HG03159 (cell line): ENCODE results near the gene MORC3.
"Not testable (repeated sequence)": the region's sequence is repeated elsewhere in the genome, so short reads cannot be mapped to it uniquely, and the experiment has no call there.

Experiments used
- ATAC-seq: cut with Tn5 transposase; IDR thresholded peaks from one replicate; pipeline ENCODE4 v1.9.1; 2021; ENCODE audit warnings: mild to moderate bottlenecking, moderate library complexity; ENCODE audit not compliant: unreplicated experiment

Gene MORC3

GRCh38 chr21:36323032-36323431 is 3.0 kb downstream of the MORC3 start:
- ATAC-seq: no peak

DNA sequence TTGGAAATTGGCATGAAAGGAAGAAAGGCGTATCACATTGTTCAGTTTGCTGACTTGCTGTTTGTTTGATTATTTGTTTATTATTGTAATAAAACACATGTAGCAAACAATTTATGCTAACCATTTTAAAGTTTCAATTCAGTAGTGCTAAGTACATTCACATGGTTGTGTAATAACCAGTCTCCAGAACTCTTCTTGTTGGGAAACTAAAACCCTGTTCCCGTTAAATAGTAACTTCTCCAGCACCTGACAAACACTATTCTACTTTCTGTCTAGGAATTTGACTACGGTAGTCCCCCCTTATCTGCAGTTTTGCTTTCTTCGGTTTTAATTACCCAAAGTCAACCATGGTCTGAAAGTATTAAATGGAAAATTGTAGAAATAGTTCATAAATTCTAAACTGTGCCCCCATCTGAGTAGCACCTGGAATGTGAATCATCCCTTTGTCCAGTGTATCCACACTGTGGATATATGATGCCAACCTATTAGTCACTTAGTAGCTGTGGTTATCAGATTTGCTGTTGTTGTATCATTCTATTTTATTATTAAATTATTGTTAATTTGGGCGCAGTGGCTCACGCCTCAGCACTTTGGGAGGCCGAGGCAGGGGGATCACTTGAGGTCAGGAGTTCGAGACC is 5.5 kb downstream of the MORC3 start:
- ATAC-seq: no peak

GRCh38 chr21:36330904-36331303 is 10.9 kb downstream of the MORC3 start:
- no peak for ATAC-seq

- no peak for ATAC-seq
These were observed 17.1 kb downstream of the MORC3 start for GRCh38 chr21:36337099-36337509.

- ATAC-seq: no peak
These were observed 19.0 kb downstream of the MORC3 start for GRCh38 chr21:36338975-36339374.

DNA sequence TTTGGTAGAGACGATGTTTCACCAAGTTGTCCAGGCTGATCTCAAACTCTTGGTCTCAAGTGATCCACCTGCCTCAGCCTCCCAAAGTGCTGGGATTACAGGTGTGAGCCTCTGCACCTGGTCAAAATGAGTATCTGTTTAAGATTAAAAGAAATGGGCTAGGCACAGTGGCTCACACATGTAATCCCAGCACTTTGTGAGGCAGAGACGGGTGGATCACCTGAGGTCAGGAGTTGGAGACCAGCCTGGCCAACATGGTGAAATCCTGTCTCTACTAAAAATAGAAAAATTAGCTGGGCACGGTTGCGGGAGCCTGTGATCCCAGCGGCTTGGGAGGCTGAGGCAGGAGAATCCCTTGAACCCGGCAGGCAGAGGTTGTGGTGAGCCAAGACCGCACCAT is 22.6 kb downstream of the MORC3 start:
- not testable (repeated sequence) for ATAC-seq

DNA sequence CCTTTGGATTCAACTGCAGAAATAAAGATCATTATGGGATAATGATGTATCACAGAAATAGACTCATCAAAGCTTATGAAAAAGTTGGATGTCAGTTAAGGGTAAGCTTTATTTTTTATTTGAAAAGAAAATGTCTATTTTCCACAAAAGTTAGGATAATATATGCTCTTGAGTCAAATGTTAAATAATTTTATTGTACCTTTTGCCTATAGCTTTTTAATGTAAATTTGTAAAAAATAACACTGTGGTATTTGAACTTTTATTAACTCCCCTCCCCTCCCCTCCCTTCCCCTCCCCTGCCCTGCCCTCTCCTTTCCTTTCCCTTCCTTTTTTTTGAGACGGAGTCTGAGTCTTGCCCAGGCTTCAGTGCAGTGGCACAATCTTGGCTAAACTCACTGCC is 24.9 kb downstream of the MORC3 start:
- ATAC-seq: no peak

GRCh38 chr21:36347278-36347961 is 27.4 kb downstream of the MORC3 start:
- ATAC-seq: no peak

- ATAC-seq: no peak
These were observed 27.9 kb downstream of the MORC3 start for GRCh38 chr21:36347962-36348328.

DNA sequence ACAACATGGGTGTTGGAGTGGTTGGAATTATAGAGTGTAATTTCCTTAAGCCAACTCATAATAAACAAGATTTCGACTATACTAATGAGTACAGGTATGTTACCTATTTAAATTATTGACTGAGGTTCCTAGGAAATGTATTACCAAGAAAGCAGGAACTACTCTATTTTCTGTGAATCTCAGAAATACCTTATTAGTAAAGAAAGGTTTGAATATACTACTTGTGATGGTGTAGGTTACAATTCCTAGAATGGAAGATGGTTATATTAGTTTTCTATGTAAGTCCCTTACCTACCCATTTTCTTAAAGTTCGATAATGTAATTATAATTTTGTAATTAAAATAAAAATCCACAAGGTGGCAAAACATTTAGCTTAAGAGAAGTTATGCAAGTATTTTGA is 29.3 kb downstream of the MORC3 start:
- no peak for ATAC-seq

DNA sequence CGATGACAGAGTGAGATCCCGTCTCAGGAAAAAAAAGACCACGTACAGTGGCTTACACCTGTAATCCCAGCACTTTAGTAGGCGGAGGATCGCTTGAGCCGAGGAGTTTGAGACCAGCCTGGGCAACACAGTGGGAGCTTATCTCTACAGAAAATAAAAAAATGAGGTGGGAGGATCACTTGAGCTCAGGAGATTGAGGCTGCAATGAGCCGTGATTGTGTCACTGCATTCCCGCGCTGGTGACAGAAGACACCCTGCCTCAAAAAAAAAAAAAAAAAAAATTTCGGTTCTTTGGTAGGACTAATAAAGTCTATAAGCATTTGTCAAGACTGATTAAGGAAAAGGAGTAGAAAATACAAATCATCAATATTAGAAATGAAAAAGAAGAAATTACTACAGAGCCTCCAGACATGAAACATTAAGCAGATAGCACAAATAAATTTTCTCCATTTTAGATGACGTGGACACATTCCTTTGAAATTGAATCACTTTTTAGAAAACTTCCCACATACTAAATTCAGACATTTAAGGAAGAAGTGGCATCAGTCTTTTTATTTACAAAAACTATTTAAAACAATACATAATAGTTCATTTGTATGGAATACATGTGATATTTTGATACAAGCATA is 30.4 kb downstream of the MORC3 start:
- ATAC-seq: no peak

DNA sequence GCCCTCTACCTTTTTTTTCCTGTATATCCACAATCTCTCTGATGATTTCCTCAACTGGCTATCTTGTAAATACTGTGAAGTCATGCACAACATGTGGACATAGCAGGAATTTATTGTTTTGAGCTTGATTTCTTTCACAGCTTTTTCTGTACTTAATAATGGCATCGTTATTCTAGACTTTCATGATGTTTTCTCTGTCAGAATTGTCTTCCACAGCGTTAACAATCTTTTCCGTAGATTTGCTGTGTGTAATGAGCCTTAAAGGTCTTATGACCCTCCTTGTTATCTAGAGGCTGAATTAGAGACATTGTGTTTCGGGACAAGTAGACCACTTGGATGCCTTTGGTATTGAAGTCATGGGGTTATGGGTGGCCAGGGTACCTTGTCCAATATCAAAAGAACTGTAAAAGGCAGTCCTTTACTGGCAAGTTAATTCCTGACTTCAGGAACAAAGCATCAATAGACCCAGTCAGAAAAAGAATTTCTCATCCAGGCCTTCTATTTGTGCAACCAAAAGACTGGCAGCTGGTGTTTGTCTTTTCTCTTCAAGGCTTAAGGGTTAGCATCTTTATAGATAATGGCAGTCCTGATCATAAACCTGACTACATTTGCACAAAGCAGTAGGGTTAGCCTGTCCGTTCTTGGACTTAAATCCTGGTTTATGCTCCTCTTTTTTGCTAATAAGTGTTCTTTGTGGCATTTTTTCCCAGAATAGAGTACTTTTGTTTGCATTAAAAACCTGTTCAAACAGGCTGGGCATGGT is 35.1 kb downstream of the MORC3 start:
- no peak for ATAC-seq

DNA sequence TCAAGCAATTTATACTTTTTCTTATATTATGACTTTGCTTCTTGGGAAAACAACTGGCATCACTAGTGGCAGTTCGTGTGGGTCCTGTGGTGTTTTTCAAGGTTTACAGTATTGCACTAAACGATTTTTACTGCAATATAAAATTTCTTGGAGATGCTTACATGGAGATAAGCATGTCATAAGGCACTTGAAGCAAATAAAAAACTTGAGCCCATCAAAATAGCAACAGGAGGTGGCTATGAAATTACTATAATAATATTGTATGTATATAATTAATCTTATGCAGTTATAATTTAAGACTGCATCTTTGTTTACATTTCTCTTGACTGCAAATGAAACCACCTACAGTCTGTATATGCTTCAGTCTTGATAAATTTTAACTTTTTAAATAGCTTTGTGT is 35.9 kb downstream of the MORC3 start:
- no peak for ATAC-seq

DNA sequence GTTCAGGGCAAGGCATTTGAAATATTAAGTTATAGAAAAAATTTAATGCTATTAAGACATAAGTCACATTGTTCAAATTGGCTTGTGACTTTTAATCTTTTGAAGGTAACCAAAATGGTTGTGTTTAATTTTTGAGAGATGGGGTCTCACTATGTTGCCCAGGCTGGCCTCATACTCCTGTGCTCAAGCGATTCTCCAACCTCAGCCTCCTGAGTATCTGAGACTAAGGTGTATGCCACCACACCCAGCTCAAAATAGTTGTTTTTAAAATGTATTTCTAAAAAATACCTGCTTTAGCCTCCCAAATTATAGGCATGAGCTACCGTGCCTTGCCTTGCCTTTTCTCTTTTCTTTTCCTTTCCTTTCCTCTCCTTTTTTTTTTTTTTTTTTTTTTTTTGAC is 39.2 kb downstream of the MORC3 start:
- ATAC-seq: no peak

- no peak for ATAC-seq
These were observed 49.2 kb downstream of the MORC3 start for GRCh38 chr21:36369064-36369685.

DNA sequence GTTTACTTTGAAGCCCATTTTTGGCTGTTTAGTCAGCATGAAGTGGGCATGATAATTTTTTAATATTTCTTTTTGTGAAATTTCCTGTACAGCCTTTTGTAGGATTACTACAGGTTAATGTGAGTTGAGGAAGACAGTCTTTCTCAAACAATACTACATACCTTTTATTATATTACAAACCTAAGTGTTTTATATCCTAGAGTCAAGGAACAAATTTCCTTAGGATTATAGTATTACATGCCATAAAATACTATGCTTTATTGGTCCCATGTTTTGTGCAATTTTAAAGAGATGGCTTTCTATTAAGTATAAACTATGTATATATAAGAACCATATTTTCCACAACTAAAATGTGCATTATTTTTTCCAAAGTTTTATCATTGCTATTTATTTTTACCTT is 56.0 kb downstream of the MORC3 start:
- ATAC-seq: no peak

GRCh38 chr21:36377391-36377842 is 57.4 kb downstream of the MORC3 start:
- no peak for ATAC-seq

- ATAC-seq: no peak
These were observed 59.3 kb downstream of the MORC3 start for GRCh38 chr21:36379251-36379650.

- no peak for ATAC-seq
These were observed 62.0 kb downstream of the MORC3 start for GRCh38 chr21:36381841-36382589.

DNA sequence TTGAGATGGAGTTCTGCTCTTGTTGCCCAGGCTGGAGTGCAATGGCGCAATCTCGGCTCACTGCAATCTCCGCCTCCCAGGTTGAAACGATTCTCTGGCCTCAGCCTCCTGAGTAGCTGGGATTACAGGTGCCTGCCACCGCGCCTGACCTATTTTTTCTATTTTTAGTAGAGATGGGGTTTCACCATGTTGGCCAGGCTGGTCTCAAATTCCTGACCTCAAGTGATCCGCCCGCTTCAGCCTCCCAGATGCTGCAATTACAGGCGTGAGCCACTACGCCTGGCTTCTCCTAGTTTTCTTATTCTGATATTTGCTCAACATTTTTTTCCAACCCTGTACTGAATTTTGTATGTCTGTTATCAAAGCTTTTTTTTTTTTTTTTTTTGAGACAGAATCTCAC is 62.7 kb downstream of the MORC3 start:
- ATAC-seq: not testable (repeated sequence)

GRCh38 chr21:36384885-36385232 is 64.9 kb downstream of the MORC3 start:
- peak; percentile 13 for ATAC-seq
